GM12878 (cell line): ENCODE measurements around the gene TP63. TPM values are rescaled to one million over a fixed set of nuclear protein-coding genes. Genes with fewer than 3 reads are reported as not detected.
"Not testable (repeated sequence)": the region's sequence is repeated elsewhere in the genome, so short reads cannot be mapped to it uniquely, and the experiment has no call there.

ENCODE experiments used
- ATAC-seq: fragments of 200-7000 bp; cut with Tn5 transposase; 3 replicates; pipeline ENCODE4 v1.9.1; 2020; ENCODE audit warnings: mild to moderate bottlenecking, moderate library complexity
- BruUV-seq: library from RNA; stranded (reverse); fragments of 400-500 nt; replicated peaks from 2 replicates; lab custom pipeline; 2021; lab: Mats Ljungman, UMichigan
- CTCF ChIA-PET: fragments of 300-600 bp; sonication (Branson Sonifier 250); formaldehyde crosslinking; extraction: SDS; loops from one replicate; lab custom pipeline; 2021; ENCODE audit warnings: inconsistent platforms; lab: Yijun Ruan, JAX
- POLR2A ChIA-PET: fragments of 350-600 bp; formaldehyde crosslinking; extraction: SDS; loops from one replicate; lab custom pipeline; 2021; ENCODE audit warnings: inconsistent platforms; lab: Charles Lee
- RAD21 ChIA-PET: fragments of 300-600 bp; sonication (Branson Sonifier 250); formaldehyde crosslinking; loops from one replicate; lab custom pipeline; 2023; ENCODE audit warnings: antibody characterized with exemption; ENCODE audit not compliant: unreplicated experiment; lab: Charles Lee
- SMC1A ChIA-PET: fragments of 300-600 bp; sonication (Branson Sonifier 250); formaldehyde crosslinking; loops from one replicate; lab custom pipeline; 2023; ENCODE audit not compliant: unreplicated experiment, uncharacterized antibody; lab: Charles Lee
- DNase-seq: peaks from one replicate; pipeline ENCODE4 v3.0.0-alpha.2; 2011; ENCODE audit warnings: low read depth, low spot score
- FAIRE-seq: peaks from 3 replicates; lab custom pipeline; 2011; peaks lifted over from hg19 to GRCh38; lab: Jason Lieb, UNC
- H2AFZ ChIP-seq: 2 replicates; pipeline ENCODE4 v1.6.0; 2011; ENCODE audit warnings: low read depth, low read length, control low read depth; ENCODE audit not compliant: control insufficient read depth
- H3K27ac ChIP-seq: 2 replicates; pipeline ENCODE4 v1.5.1; 2011; ENCODE audit warnings: control low read depth; ENCODE audit not compliant: control insufficient read depth, insufficient read depth
- H3K27me3 ChIP-seq, 2 experiments: replicated peaks in 1 of 2; 2 replicates each; pipeline versions ENCODE4 v1.6.0 to v1.6.1; 2011; ENCODE audit warnings: low read length in 1 of 2; ENCODE audit not compliant: control insufficient read depth in 2 of 2, insufficient read depth in 2 of 2
- H3K36me3 ChIP-seq, 2 experiments: 2 replicates each; pipeline ENCODE4 v1.5.1; 2011; ENCODE audit warnings: low read length in 1 of 2; ENCODE audit not compliant: control insufficient read depth in 2 of 2, insufficient read depth in 2 of 2
- H3K4me1 ChIP-seq: 2 replicates; pipeline ENCODE4 v1.6.1; 2011; ENCODE audit warnings: mild to moderate bottlenecking, low read length, moderate library complexity, mixed read lengths; ENCODE audit not compliant: control insufficient read depth, insufficient read depth
- H3K4me2 ChIP-seq: 2 replicates; pipeline ENCODE4 v1.6.0; 2011; ENCODE audit warnings: control low read depth; ENCODE audit not compliant: control insufficient read depth, insufficient read depth
- H3K4me3 ChIP-seq: fragments of 200-600 bp; sonication (generic); 2 replicates; pipeline ENCODE4 v1.5.1; 2016
- H3K79me2 ChIP-seq: 2 replicates; pipeline ENCODE4 v1.6.0; 2011; ENCODE audit warnings: low read length; ENCODE audit not compliant: control insufficient read depth, insufficient read depth
- H3K9ac ChIP-seq: 2 replicates; pipeline ENCODE4 v1.8.0; 2011; ENCODE audit warnings: low read length, control low read depth, mixed read lengths; ENCODE audit not compliant: control insufficient read depth, insufficient read depth
- H3K9me3 ChIP-seq: replicated peaks from 3 replicates; pipeline ENCODE4 v1.5.1; 2011; ENCODE audit warnings: mild to moderate bottlenecking, low read length; ENCODE audit not compliant: control insufficient read depth, insufficient read depth
- H4K20me1 ChIP-seq: 2 replicates; pipeline ENCODE4 v1.6.0; 2011; ENCODE audit not compliant: control insufficient read depth, insufficient read depth
- JUNB ChIP-seq: IDR thresholded peaks from 2 replicates; pipeline ENCODE4 v1.6.1; 2016; ENCODE audit warnings: antibody characterized with exemption, mild to moderate bottlenecking
- TCF7 ChIP-seq: IDR thresholded peaks from 2 replicates; pipeline ENCODE4 v1.6.1; 2014; ENCODE audit warnings: antibody characterized with exemption, borderline replicate concordance
- WGBS: methylation state at CpG from one replicate; pipeline ENCODE4 v1.1.6; 2016; ENCODE audit warnings: low lambda C conversion rate; ENCODE audit not compliant: insufficient replicate concordance, insufficient coverage; ENCODE audit errors: missing lambda C conversion rate; 5-methylcytosine and 5-hydroxymethylcytosine counted together
- in situ Hi-C: fragments of 300-500 bp; cut with MboI; formaldehyde crosslinking; loops from 9 replicates; pipeline ENCODE4 v1.14.3; 2018; ENCODE audit warnings: mixed read lengths
- intact Hi-C: fragments of 100-400 bp; cut with micrococcal nuclease; formaldehyde crosslinking; loops from one replicate; pipeline ENCODE4 v1.14.2; 2022; ENCODE audit not compliant: unreplicated experiment
- polyA plus RNA-seq, 11 experiments: library from polyadenylated mRNA; depleted of rRNA in 4 of 11; unstranded in 6 of 11; stranded (reverse) in 5 of 11; fragments of >200 nt; fragmentation: Nextera tagmentation in 4 of 11; fragmentation: Illumina TruSeq in 1 of 11; extraction: Ambion mirVana in 4 of 11; extraction: Trizol in 1 of 11; gene quantifications; 1 replicate in 1 of 11; 2 replicates in 10 of 11; pipeline versions ENCODE4 v1.2.1 to v1.2.3, GENCODE V29; 2011 to 2016; ENCODE audit warnings: inconsistent platforms in 2 of 11, missing spikeins in 2 of 11, low read depth in 1 of 11
- total RNA-seq, 4 experiments: library from RNA; depleted of rRNA in 3 of 4; stranded (reverse); fragments of >200 nt in 3 of 4; fragmentation: Illumina TruSeq in 1 of 4; extraction: Trizol in 1 of 4; gene quantifications; 2 replicates each; pipeline versions ENCODE4 v1.2.1 to v1.2.3, GENCODE V29; 2013 to 2021

TP63 gene
- total and polyA plus RNA-seq, 10 of the 15 experiments (the other 5 are each of a cell fraction or from before 2014, with no cell fraction given), result 1.4 to 10.8 (median 6.2) TPM

- no peak for FAIRE-seq
- ChIA-PET RAD21 (interaction anchor here (0.8 kb wide), 1 partner anchor 20 kb away, joined by 3 read pairs; no protein-coding TSS in a partner anchor), CTCF (interaction anchor here (1.5 kb wide), 1 partner anchor 342 kb away, joined by 5 read pairs; no protein-coding TSS in a partner anchor), POLR2A (no interaction called here), SMC1A (interaction anchor here (1.5 kb wide), 1 partner anchor 12 kb away, joined by 5 read pairs; no protein-coding TSS in a partner anchor)
- no peak for DNase-seq
- Histone ChIP-seq H3K36me3 (no peaks in the 10 kb centered on the region), H2AFZ (no peak overlapping the region), H3K27ac (no peak overlapping the region), H3K9ac (no peak overlapping the region), H3K4me2 (no peak overlapping the region), H3K4me3 (no peak overlapping the region), H3K4me1 (no peaks in the 10 kb centered on the region), H3K27me3 (no peaks in the 10 kb centered on the region), H4K20me1 (no peaks in the 10 kb centered on the region), H3K9me3 (peaks cover 2% of the 10 kb centered on the region; the same call in 2 of the 3 replicates), H3K79me2 (no peaks in the 10 kb centered on the region)
- no TSS peak for BruUV-seq
- TF ChIP-seq JUNB, result peak; percentile 25; the same call in 1 of the 2 replicates
- TF ChIP-seq TCF7, result no peak
- in situ Hi-C loops, result no loop called here
- no peak for ATAC-seq
- WGBS, result 100% methylated on average over 4 of the region's 4 CpGs
- intact Hi-C loops, result no loop called here
Observed at GRCh38 chr3:189606774-189607173, 24.4 kb upstream of the TP63 start.

GRCh38 chr3:189612641-189613040 lies 18.5 kb upstream of the TP63 start:
- H3K4me3 ChIP-seq, H3K27me3 ChIP-seq, CTCF ChIA-PET, H3K79me2 ChIP-seq, SMC1A ChIA-PET, DNase-seq, H4K20me1 ChIP-seq, H3K36me3 ChIP-seq, POLR2A ChIA-PET, H3K4me2 ChIP-seq, intact Hi-C loops, BruUV-seq, ATAC-seq, H3K9me3 ChIP-seq, RAD21 ChIA-PET, H3K4me1 ChIP-seq, FAIRE-seq, H3K9ac ChIP-seq, H3K27ac ChIP-seq, H2AFZ ChIP-seq, in situ Hi-C loops: not testable (repeated sequence)
- WGBS, result 18% methylated on average over 2 of the region's 2 CpGs
